Gastrocnemius medialis (tissue), 4 donors: Measurements from ENCODE around the gene KCNIP3.

Experiments used
- CTCF ChIP-seq, 5 experiments: fragments of 450-650 bp in 3 of 5; fragments of 200-600 bp in 2 of 5; sonication (generic) in 2 of 5; IDR thresholded peaks in 4 of 5; conservative IDR thresholded peaks in 1 of 5; 1 replicate in 4 of 5; 2 replicates in 1 of 5; pipeline ENCODE4 v1.5.1; 2016 to 2019; ENCODE audit warnings: antibody characterized with exemption in 5 of 5, mild to moderate bottlenecking in 3 of 5, moderate library complexity in 3 of 5
- POLR2A ChIP-seq, 2 donors: fragments of 450-650 bp; IDR thresholded peaks; one replicate each; pipeline ENCODE4 v1.6.1; 2017; ENCODE audit warnings: antibody characterized with exemption in 2 of 2, mild to moderate bottlenecking in 2 of 2, moderate library complexity in 2 of 2

GRCh38 chr2:95374921-95375471, 77.8 kb downstream of the KCNIP3 start:
- TF ChIP-seq CTCF (IDR thresholded peaks at IDR 0.05 in 4 of 5, conservative IDR thresholded peaks at IDR 0.05 in 1 of 5) = no peak
- no peak for TF ChIP-seq POLR2A (IDR thresholded peaks at IDR 0.05)
